Left kidney (tissue), 2 donors: ENCODE data around the gene EXOC4. TPM values are rescaled to one million over a fixed set of nuclear protein-coding genes. Genes with fewer than 3 reads are reported as not detected.

Experiments used
- DNase-seq: peaks from one replicate; pipeline ENCODE4 v3.0.0-alpha.2; 2013
- polyA plus RNA-seq: library from polyadenylated mRNA; unstranded; fragments of 120-200 nt; gene quantifications from one replicate; pipeline ENCODE4 v1.2.1, GENCODE V29; 2013; ENCODE audit not compliant: insufficient read length

The EXOC4 gene
- polyA plus RNA-seq, 1 donor: 72.1 TPM

GRCh38 chr7:134037991-134038390 is 785.1 kb downstream of the EXOC4 start:
- no peak for DNase-seq

GRCh38 chr7:134040988-134041387 is 788.1 kb downstream of the EXOC4 start:
- DNase-seq: no peak

GRCh38 chr7:134041477-134041876 is 788.6 kb downstream of the EXOC4 start:
- DNase-seq: no peak

- DNase-seq: no peak
Measured at GRCh38 chr7:134042307-134042706, 789.4 kb downstream of the EXOC4 start.

GRCh38 chr7:134044682-134045081 is 791.8 kb downstream of the EXOC4 start:
- DNase-seq: no peak

- DNase-seq: no peak
Measured at GRCh38 chr7:134045716-134046115, 792.8 kb downstream of the EXOC4 start.

- no peak for DNase-seq
Measured at GRCh38 chr7:134046594-134047128, 793.8 kb downstream of the EXOC4 start.

GRCh38 chr7:134047675-134048074 is 794.8 kb downstream of the EXOC4 start:
- DNase-seq: no peak

- no peak for DNase-seq
Measured at GRCh38 chr7:134048166-134048565, 795.3 kb downstream of the EXOC4 start.

GRCh38 chr7:134051020-134051419 is 798.1 kb downstream of the EXOC4 start:
- DNase-seq: no peak

- no peak for DNase-seq
Measured at GRCh38 chr7:134056816-134057215, 803.9 kb downstream of the EXOC4 start.

GRCh38 chr7:134058521-134058920 is 805.6 kb downstream of the EXOC4 start:
- no peak for DNase-seq

- peak; percentile 12 for DNase-seq
Measured at GRCh38 chr7:134058980-134059379, 806.1 kb downstream of the EXOC4 start.

- DNase-seq: no peak
Measured at GRCh38 chr7:134059921-134060320, 807.0 kb downstream of the EXOC4 start.

- no peak for DNase-seq
Measured at GRCh38 chr7:134060874-134061273, 808.0 kb downstream of the EXOC4 start.

- no peak for DNase-seq
Measured at GRCh38 chr7:134062460-134062859, 809.6 kb downstream of the EXOC4 start.

- DNase-seq: no peak
Measured at GRCh38 chr7:134065415-134065814, 812.5 kb downstream of the EXOC4 start.

- no peak for DNase-seq
Measured at GRCh38 chr7:134067164-134067563, 814.3 kb downstream of the EXOC4 start.

- DNase-seq: no peak
Measured at GRCh38 chr7:134068670-134069069, 815.8 kb downstream of the EXOC4 start.

- DNase-seq: no peak
Measured at GRCh38 chr7:134069187-134069586, 816.3 kb downstream of the EXOC4 start.

GRCh38 chr7:134070673-134071072 is 817.8 kb downstream of the EXOC4 start:
- DNase-seq: no peak

GRCh38 chr7:134071355-134072331 is 818.8 kb downstream of the EXOC4 start:
- DNase-seq: no peak

GRCh38 chr7:134073276-134073675 is 820.4 kb downstream of the EXOC4 start:
- no peak for DNase-seq

- no peak for DNase-seq
Measured at GRCh38 chr7:134075799-134076198, 822.9 kb downstream of the EXOC4 start.
